K562 (cell line): ENCODE results near the gene MOB4. TPM values are rescaled to one million over a fixed set of nuclear protein-coding genes. Genes with fewer than 3 reads are reported as not detected.

Experiments used
- ATAC-seq: fragments of 200-7000 bp; cut with Tn5 transposase; 3 replicates; pipeline ENCODE4 v1.9.1; 2020; ENCODE audit warnings: moderate library complexity
- BruUV-seq: library from RNA; stranded (reverse); fragments of 400-500 nt; replicated peaks from 2 replicates; lab custom pipeline; 2021; lab: Mats Ljungman, UMichigan
- CTCF ChIA-PET: fragments of 300-600 bp; formaldehyde crosslinking; extraction: SDS; loops from one replicate; lab custom pipeline; 2021; ENCODE audit warnings: low intra/inter-chr PET ratio; lab: Yijun Ruan, JAX
- POLR2A ChIA-PET: fragments of 300-600, 350-650 bp; sonication (Branson Sonifier 250); formaldehyde crosslinking; extraction: SDS; loops from one replicate; lab custom pipeline; 2021; ENCODE audit warnings: antibody characterized with exemption, inconsistent platforms; lab: Yijun Ruan, JAX
- DNase-seq, 4 experiments: peaks; one replicate each; pipeline versions ENCODE4 v3.0.0 to v3.0.0-alpha.2; 2011 to 2018; ENCODE audit warnings: low spot score in 3 of 4, mixed read lengths in 3 of 4; ENCODE audit errors: extremely low read depth in 1 of 4
- FAIRE-seq: peaks from 2 replicates; lab custom pipeline; 2011; peaks lifted over from hg19 to GRCh38; lab: Jason Lieb, UNC
- H2AFZ ChIP-seq: 2 replicates; pipeline ENCODE4 v1.6.0; 2011; ENCODE audit warnings: low read depth, low read length, control low read depth, inconsistent platforms
- H3K27ac ChIP-seq: fragments of 200-600 bp; 3 replicates; pipeline ENCODE4 v1.8.0; 2011; ENCODE audit warnings: low read depth, mild to moderate bottlenecking, control low read depth, inconsistent platforms, low read length, moderate library complexity, mixed read lengths; ENCODE audit errors: extremely low read depth
- H3K27me3 ChIP-seq, 2 experiments: fragments of 300-600 bp in 1 of 2; 2 replicates in 1 of 2; 3 replicates in 1 of 2; pipeline versions ENCODE4 v1.6.0 to v1.8.0; 2011; ENCODE audit warnings: inconsistent platforms in 2 of 2, low read length in 2 of 2, mild to moderate bottlenecking in 1 of 2, mixed read lengths in 1 of 2, moderate library complexity in 1 of 2; ENCODE audit not compliant: control insufficient read depth in 2 of 2, insufficient read depth in 2 of 2
- H3K36me3 ChIP-seq: fragments of 300-600 bp; 3 replicates; pipeline ENCODE4 v1.8.0; 2011; ENCODE audit warnings: mild to moderate bottlenecking, low read length, inconsistent platforms; ENCODE audit not compliant: control insufficient read depth, insufficient read depth
- H3K4me1 ChIP-seq, 2 experiments: fragments of 200-600 bp in 1 of 2; replicated peaks in 1 of 2; 2 replicates in 1 of 2; 3 replicates in 1 of 2; pipeline versions ENCODE4 v1.5.1 to v1.8.0; 2011; ENCODE audit warnings: inconsistent platforms in 2 of 2, low read length in 2 of 2, mild to moderate bottlenecking in 1 of 2, mixed read lengths in 1 of 2, moderate library complexity in 1 of 2; ENCODE audit not compliant: control insufficient read depth in 2 of 2, insufficient read depth in 2 of 2
- H3K4me2 ChIP-seq: 2 replicates; pipeline ENCODE4 v1.6.1; 2011; ENCODE audit warnings: low read length, control low read depth, inconsistent platforms, mixed read lengths; ENCODE audit not compliant: insufficient read depth
- H3K4me3 ChIP-seq: fragments of 200-600 bp; sonication (generic), shearing (Covaris generic); 2 replicates; pipeline ENCODE4 v1.5.1; 2016; ENCODE audit warnings: control low read depth, inconsistent platforms
- H3K79me2 ChIP-seq: fragments of 200-600 bp; 3 replicates; pipeline ENCODE4 v1.8.0; 2011; ENCODE audit warnings: low read length, inconsistent platforms; ENCODE audit not compliant: control insufficient read depth, insufficient read depth
- H3K9ac ChIP-seq, 2 experiments: 2 replicates each; pipeline versions ENCODE4 v1.6.0 to v1.6.1; 2011; ENCODE audit warnings: low read depth in 2 of 2, low read length in 2 of 2, control low read depth in 1 of 2, inconsistent platforms in 1 of 2, mild to moderate bottlenecking in 1 of 2, mixed read lengths in 1 of 2; ENCODE audit not compliant: insufficient read depth in 1 of 2
- H3K9me1 ChIP-seq: one replicate; pipeline ENCODE4 v1.6.0; 2011; ENCODE audit warnings: inconsistent platforms, mild to moderate bottlenecking, low read length, moderate library complexity; ENCODE audit not compliant: control insufficient read depth, insufficient read depth
- H3K9me3 ChIP-seq: replicated peaks from 2 replicates; pipeline ENCODE4 v1.5.1; 2011; ENCODE audit warnings: low read depth, low read length, inconsistent platforms; ENCODE audit not compliant: control insufficient read depth, insufficient read depth
- H4K20me1 ChIP-seq: replicated peaks from 2 replicates; pipeline ENCODE4 v1.6.1; 2011; ENCODE audit warnings: low read length, inconsistent platforms, mixed read lengths; ENCODE audit not compliant: control insufficient read depth, insufficient read depth
- HMGXB4 ChIP-seq: sonication (generic); formaldehyde crosslinking; IDR thresholded peaks from 2 replicates; pipeline ENCODE4 v1.8.1; 2023; ENCODE audit warnings: mild to moderate bottlenecking, missing genetic modification reagents
- HNRNPK ChIP-seq: fragments of 200-400 bp; formaldehyde crosslinking; IDR thresholded peaks from one replicate; pipeline ENCODE4 v1.6.1; 2018; ENCODE audit warnings: mild to moderate bottlenecking, low read depth, low read length; ENCODE audit not compliant: poor library complexity, severe bottlenecking
- HNRNPLL ChIP-seq: fragments of 200-400 bp; formaldehyde crosslinking; IDR thresholded peaks from 2 replicates; pipeline ENCODE4 v1.6.1; 2017; ENCODE audit warnings: low read length, low read depth, mild to moderate bottlenecking; ENCODE audit not compliant: poor library complexity, severe bottlenecking
- KDM1A ChIP-seq, 2 experiments: fragments of 450-650 bp; IDR thresholded peaks; 2 replicates each; pipeline ENCODE4 v1.6.1; 2016; ENCODE audit warnings: mild to moderate bottlenecking in 2 of 2
- NR4A1 ChIP-seq, 2 experiments: fragments of 250-450 bp in 1 of 2; fragments of 450-650 bp in 1 of 2; sonication (Bioruptor Pico) in 1 of 2; IDR thresholded peaks; 2 replicates each; pipeline versions ENCODE4 v1.4.0 to v1.6.1; 2016 to 2020; ENCODE audit warnings: mild to moderate bottlenecking in 2 of 2, missing compliant biosample characterization in 1 of 2, missing genetic modification characterization in 1 of 2, moderate library complexity in 1 of 2
- PHTF2 ChIP-seq: fragments of 250-450 bp; sonication (Bioruptor Pico); IDR thresholded peaks from 2 replicates; pipeline ENCODE4 v1.5.0; 2021; ENCODE audit warnings: mild to moderate bottlenecking
- RBM17 ChIP-seq: fragments of 200-400 bp; formaldehyde crosslinking; IDR thresholded peaks from 2 replicates; pipeline ENCODE4 v1.6.1; 2017; ENCODE audit warnings: low read depth, mild to moderate bottlenecking, low read length, borderline replicate concordance
- TAF1 ChIP-seq: IDR thresholded peaks from 2 replicates; pipeline ENCODE4 v1.6.1; 2011; ENCODE audit warnings: mild to moderate bottlenecking, low read length, moderate library complexity; ENCODE audit not compliant: insufficient read depth, control insufficient read depth, severe bottlenecking; ENCODE audit errors: extremely low read depth
- TCF7L2 ChIP-seq: fragments of 150-350 bp; IDR thresholded peaks from 2 replicates; pipeline ENCODE4 v1.6.1; 2016; ENCODE audit warnings: low read depth, mild to moderate bottlenecking, low read length, moderate library complexity
- ZNF311 ChIP-seq: fragments of 250-450 bp; sonication (Bioruptor Pico); IDR thresholded peaks from 2 replicates; pipeline ENCODE4 v1.4.0; 2020; ENCODE audit warnings: mild to moderate bottlenecking, moderate library complexity
- ZNF518B ChIP-seq: fragments of 250-450 bp; sonication (Bioruptor Pico); IDR thresholded peaks from 2 replicates; pipeline ENCODE4 v1.5.0; 2021; ENCODE audit warnings: mild to moderate bottlenecking, moderate library complexity
- WGBS: fragments of 100-300 bp; shearing (Covaris generic); methylation state at CpG from one replicate; pipeline ENCODE4 v1.1.6; 2016; ENCODE audit warnings: low coverage, mixed read lengths; ENCODE audit not compliant: insufficient coverage; ENCODE audit errors: missing lambda C conversion rate; 5-methylcytosine and 5-hydroxymethylcytosine counted together
- in situ Hi-C: fragments of 300-500 bp; cut with MboI; formaldehyde crosslinking; loops from 4 replicates; pipeline ENCODE4 v1.15.0; 2018; ENCODE audit warnings: inconsistent platforms, mixed read lengths
- intact Hi-C: fragments of 100-400 bp; cut with micrococcal nuclease; formaldehyde crosslinking; loops from 2 replicates; pipeline ENCODE4 v1.14.2; 2022
- polyA plus RNA-seq, 8 experiments: library from polyadenylated mRNA; depleted of rRNA in 4 of 8; stranded (reverse) in 5 of 8; unstranded in 3 of 8; fragments of >200 nt; fragmentation: Nextera tagmentation in 2 of 8; fragmentation: Illumina TruSeq in 1 of 8; extraction: Ambion mirVana in 2 of 8; extraction: Trizol in 1 of 8; gene quantifications; 2 replicates each; pipeline versions ENCODE4 v1.2.1 to v1.2.3, GENCODE V29; 2011 to 2014; ENCODE audit warnings: inconsistent platforms in 1 of 8, missing spikeins in 1 of 8
- total RNA-seq, 7 experiments: library from RNA; depleted of rRNA in 6 of 7; stranded (reverse); fragments of >200 nt in 6 of 7; fragmentation: Illumina TruSeq in 2 of 7; extraction: Trizol in 2 of 7; gene quantifications; 2 replicates each; pipeline versions ENCODE4 v1.2.1 to v1.2.3, GENCODE V29; 2011 to 2021; ENCODE audit warnings: low replicate concordance in 1 of 7
- TF ChIP-seq, protein P1 (sequence below): IDR thresholded peaks from 2 replicates; pipeline ENCODE4 v1.6.1; 2014; ENCODE audit warnings: antibody characterized with exemption
- TF ChIP-seq, protein P2 (sequence below): fragments of 250-450 bp; sonication (Bioruptor Pico); IDR thresholded peaks from 2 replicates; pipeline ENCODE4 v1.5.0; 2021

Gene MOB4
- total and polyA plus RNA-seq, 9 of the 15 experiments (the other 6 are each of a cell fraction or from before 2014, with no cell fraction given) = 13.5 to 30.8 (median 22.2) TPM

DNA sequence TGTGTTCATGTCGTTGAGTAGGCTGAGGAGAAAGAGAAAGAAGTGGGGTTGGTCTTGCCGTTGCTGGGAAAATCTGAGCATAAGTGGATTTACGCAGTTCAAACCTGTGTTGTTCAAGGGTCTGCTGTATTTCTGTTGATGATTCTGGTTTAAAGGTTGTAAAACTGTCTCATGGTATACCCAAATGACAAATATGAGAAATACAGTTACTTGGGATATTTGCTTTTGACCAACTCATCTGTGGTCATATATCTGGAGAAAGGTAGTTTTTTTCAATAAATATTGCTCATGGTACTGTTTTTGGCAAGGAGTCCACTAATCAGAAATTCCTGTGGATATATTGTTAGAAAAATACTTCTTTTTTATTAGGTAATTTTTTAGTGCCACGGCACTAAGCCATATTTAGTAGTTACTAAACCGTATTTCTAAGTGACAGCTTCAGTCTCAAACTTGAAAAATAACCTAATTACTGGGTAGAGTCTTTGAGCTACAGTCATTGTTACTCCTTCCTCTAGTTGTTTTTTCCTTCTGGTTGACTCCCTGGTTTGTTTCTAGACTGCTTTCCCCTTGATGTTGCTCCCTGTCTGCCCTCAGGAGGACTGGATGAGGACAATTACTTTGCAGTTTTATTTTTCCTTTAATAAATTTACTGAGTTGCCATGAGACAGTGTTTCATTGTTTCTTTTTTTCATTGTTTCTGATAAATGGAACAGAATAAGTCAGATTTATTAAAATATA lies 31.5 kb downstream of the MOB4 start:
- in situ Hi-C loops = no loop called here
- Histone ChIP-seq H3K27ac (no peak overlapping the region), H3K36me3 (peaks cover 42% of the 10 kb centered on the region), H4K20me1 (no peaks in the 10 kb centered on the region), H2AFZ (no peak overlapping the region), H3K4me3 (no peak overlapping the region), H3K9me1 (no peaks in the 10 kb centered on the region), H3K9me3 (no peaks in the 10 kb centered on the region), H3K9ac (no peak overlapping the region), H3K4me2 (no peak overlapping the region), H3K79me2 (no peaks in the 10 kb centered on the region), H3K4me1 (no peaks in the 10 kb centered on the region), H3K27me3 (no peaks in the 10 kb centered on the region)
- FAIRE-seq (no peak), DNase-seq (no peak), ATAC-seq (no peak)
- WGBS = 83% methylated on average over 4 of the region's 5 CpGs
- ChIA-PET POLR2A (no interaction called here), CTCF (no interaction called here)
- BruUV-seq = no TSS peak
- intact Hi-C loops = no loop called here
- no peak for TF ChIP-seq HMGXB4 (CRISPR knock-in tag)
- TF ChIP-seq KDM1A (IDR thresholded peaks at IDR 0.05) = no peak
- no peak for TF ChIP-seq ZNF518B (CRISPR knock-in tag)
- no peak for TF ChIP-seq RBM17
- TF ChIP-seq HNRNPK = no peak
- no peak for TF ChIP-seq PHTF2 (CRISPR knock-in tag)
- no peak for TF ChIP-seq TCF7L2
- TF ChIP-seq, protein P1, sequence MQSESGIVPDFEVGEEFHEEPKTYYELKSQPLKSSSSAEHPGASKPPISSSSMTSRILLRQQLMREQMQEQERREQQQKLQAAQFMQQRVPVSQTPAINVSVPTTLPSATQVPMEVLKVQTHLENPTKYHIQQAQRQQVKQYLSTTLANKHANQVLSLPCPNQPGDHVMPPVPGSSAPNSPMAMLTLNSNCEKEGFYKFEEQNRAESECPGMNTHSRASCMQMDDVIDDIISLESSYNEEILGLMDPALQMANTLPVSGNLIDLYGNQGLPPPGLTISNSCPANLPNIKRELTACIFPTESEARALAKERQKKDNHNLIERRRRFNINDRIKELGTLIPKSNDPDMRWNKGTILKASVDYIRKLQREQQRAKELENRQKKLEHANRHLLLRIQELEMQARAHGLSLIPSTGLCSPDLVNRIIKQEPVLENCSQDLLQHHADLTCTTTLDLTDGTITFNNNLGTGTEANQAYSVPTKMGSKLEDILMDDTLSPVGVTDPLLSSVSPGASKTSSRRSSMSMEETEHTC = no peak
- TF ChIP-seq, protein P2, sequence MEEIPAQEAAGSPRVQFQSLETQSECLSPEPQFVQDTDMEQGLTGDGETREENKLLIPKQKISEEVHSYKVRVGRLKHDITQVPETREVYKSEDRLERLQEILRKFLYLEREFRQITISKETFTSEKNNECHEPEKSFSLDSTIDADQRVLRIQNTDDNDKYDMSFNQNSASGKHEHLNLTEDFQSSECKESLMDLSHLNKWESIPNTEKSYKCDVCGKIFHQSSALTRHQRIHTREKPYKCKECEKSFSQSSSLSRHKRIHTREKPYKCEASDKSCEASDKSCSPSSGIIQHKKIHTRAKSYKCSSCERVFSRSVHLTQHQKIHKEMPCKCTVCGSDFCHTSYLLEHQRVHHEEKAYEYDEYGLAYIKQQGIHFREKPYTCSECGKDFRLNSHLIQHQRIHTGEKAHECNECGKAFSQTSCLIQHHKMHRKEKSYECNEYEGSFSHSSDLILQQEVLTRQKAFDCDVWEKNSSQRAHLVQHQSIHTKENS (CRISPR knock-in tag) = no peak
- TF ChIP-seq NR4A1 (CRISPR knock-in tag; IDR thresholded peaks at IDR 0.05) = no peak
- TF ChIP-seq NR4A1 (tag; IDR thresholded peaks at IDR 0.05) = no peak
- no peak for TF ChIP-seq TAF1
- TF ChIP-seq ZNF311 (CRISPR knock-in tag) = no peak
- no peak for TF ChIP-seq HNRNPLL
